Vein endothelial cell (primary cell): Measurements from ENCODE around the gene TFRC. TPM values are rescaled to one million over a fixed set of nuclear protein-coding genes. Genes with fewer than 3 reads are reported as not detected.

Source experiments
- small RNA-seq: library from RNA; depleted of rRNA; stranded (forward); fragments of <200 nt; gene quantifications from one replicate; pipeline ENCODE3, GENCODE V24; 2012
- total RNA-seq: library from RNA; depleted of rRNA; stranded (reverse); fragments of >200 nt; gene quantifications from 2 replicates; pipeline ENCODE4 v1.2.3, GENCODE V29; 2012

TFRC gene
- total RNA-seq = 161 and 195 TPM in 2 replicates

DNA sequence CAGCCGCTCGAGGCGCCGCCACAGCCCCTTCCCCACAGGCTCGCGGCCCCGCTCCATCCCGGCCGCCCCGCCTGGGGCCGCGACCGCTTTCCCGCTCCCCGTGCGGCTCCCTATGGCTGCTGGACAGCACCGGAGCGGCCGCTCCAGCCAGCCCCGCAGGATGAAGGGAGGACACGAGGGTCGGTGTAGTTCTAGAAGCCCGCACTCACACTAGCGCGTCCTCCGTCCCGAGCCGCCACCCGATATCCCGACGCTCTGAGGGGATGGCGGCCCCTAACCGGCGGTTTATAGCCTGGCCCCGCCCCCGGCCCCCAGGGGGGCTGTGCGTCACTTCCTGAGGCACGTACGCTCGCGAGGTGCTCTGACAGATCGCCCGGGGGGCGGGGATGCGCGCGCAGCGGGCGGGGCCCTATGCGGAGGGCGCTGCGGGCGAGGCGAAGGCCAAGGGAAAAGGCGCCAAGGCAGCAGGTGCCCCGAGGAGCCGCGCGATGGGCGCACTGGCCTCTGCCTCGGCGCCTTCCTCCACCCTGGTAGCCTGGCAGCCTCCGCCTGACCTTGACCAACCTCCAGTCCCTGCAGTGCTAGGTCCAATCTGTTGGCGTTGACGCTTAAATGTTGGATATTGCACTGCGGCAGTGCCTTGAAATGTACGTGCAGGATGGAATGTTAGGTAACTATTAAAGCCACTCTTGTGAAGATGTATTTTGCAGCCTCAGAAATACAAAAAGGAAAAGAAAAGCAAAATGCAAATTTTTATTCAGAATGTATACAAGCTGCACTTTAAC lies at the start of gene TFRC:
TSS of gene TFRC (minus strand) at position 257 of the 785 bp plus-strand sequence. CDS start 4,991 bp downstream, outside the sequence.

Small RNA genes lying within 50 kb of the gene (small RNA-seq; reads per million reads assigned to genes)
- gene RNU7-18P = not detected

Other genes starting within 250 kb of the TFRC start
- 18.0 and 24.5 TPM in 2 replicates for gene TNK2, start 173.5 kb downstream of the TFRC start, total RNA-seq
- gene ZDHHC19, start 129.3 kb upstream of the TFRC start, total RNA-seq = not detected in 2 replicates
- not detected in 2 replicates for gene SLC51A, start 134.4 kb upstream of the TFRC start, total RNA-seq
- gene PCYT1A, start 205.6 kb upstream of the TFRC start, total RNA-seq = 88.5 and 117 TPM in 2 replicates
- 7.8 and 9.0 TPM in 2 replicates for gene DYNLT2B, start 236.2 kb upstream of the TFRC start, total RNA-seq